GM21737 (cell line): Measurements from ENCODE around the gene P3H4.
A peak's percentile ranks its signal among the peaks of the same experiment; 100 is the strongest.
"Not testable (repeated sequence)": the region's sequence is repeated elsewhere in the genome, so short reads cannot be mapped to it uniquely, and the experiment has no call there.

Source experiments
- ATAC-seq: cut with Tn5 transposase; IDR thresholded peaks from one replicate; pipeline ENCODE4 v1.9.1; 2021; ENCODE audit warnings: mild to moderate bottlenecking, moderate library complexity; ENCODE audit not compliant: unreplicated experiment

P3H4 gene

GRCh38 chr17:41811549-41812380 lies at the start of gene P3H4:
Gene P3H4, minus strand, starts transcription at chr17:41811949. Its CDS starts 34 bp downstream, at chr17:41811915.
- ATAC-seq: peak; percentile 58

- no peak for ATAC-seq
These were observed 48.6 kb upstream of the P3H4 start for GRCh38 chr17:41860254-41860931.

GRCh38 chr17:41851382-41851781 lies 39.6 kb upstream of the P3H4 start:
- ATAC-seq: not testable (repeated sequence)

- ATAC-seq: no peak
These were observed 37.7 kb upstream of the P3H4 start for GRCh38 chr17:41849251-41849990.

- ATAC-seq: no peak
These were observed 37.0 kb upstream of the P3H4 start for GRCh38 chr17:41848788-41849187.

GRCh38 chr17:41844971-41845370 lies 33.2 kb upstream of the P3H4 start:
- ATAC-seq: no peak

GRCh38 chr17:41840781-41841180 lies 29.0 kb upstream of the P3H4 start:
- ATAC-seq: not testable (repeated sequence)

- ATAC-seq: not testable (repeated sequence)
These were observed 27.7 kb upstream of the P3H4 start for GRCh38 chr17:41839448-41839847.

GRCh38 chr17:41837761-41838538 lies 26.2 kb upstream of the P3H4 start, which contains the start of gene KLHL10:
Gene KLHL10, plus strand, starts transcription at chr17:41837825. Its CDS starts 108 bp downstream, at chr17:41837933.
- no peak for ATAC-seq

GRCh38 chr17:41836550-41837196 lies 24.9 kb upstream of the P3H4 start:
- ATAC-seq: no peak

- ATAC-seq: no peak
These were observed 24.2 kb upstream of the P3H4 start, which contains the start of gene NT5C3B for GRCh38 chr17:41835800-41836549. Gene NT5C3B, minus strand, starts transcription at chr17:41836232. Its CDS starts 39 bp downstream, at chr17:41836193.

GRCh38 chr17:41835214-41835799 lies 23.6 kb upstream of the P3H4 start:
- no peak for ATAC-seq

GRCh38 chr17:41829961-41830360 lies 18.2 kb upstream of the P3H4 start:
- not testable (repeated sequence) for ATAC-seq

- no peak for ATAC-seq
These were observed 13.6 kb upstream of the P3H4 start for GRCh38 chr17:41825175-41825845.

GRCh38 chr17:41824086-41824485 lies 12.3 kb upstream of the P3H4 start:
- ATAC-seq: no peak

- ATAC-seq: no peak
These were observed 11.8 kb upstream of the P3H4 start for GRCh38 chr17:41823580-41823979.

- no peak for ATAC-seq
These were observed 11.4 kb upstream of the P3H4 start for GRCh38 chr17:41823141-41823524.
